GM12873 (cell line): ENCODE data around the gene SKOR1.

ENCODE experiments used
- CTCF ChIP-seq: IDR thresholded peaks from 2 replicates; pipeline ENCODE4 v1.5.1; 2012; ENCODE audit warnings: low read depth, mild to moderate bottlenecking, moderate library complexity, low read length, control low read depth; ENCODE audit not compliant: insufficient read depth; ENCODE audit errors: missing control alignments

SKOR1 gene

DNA sequence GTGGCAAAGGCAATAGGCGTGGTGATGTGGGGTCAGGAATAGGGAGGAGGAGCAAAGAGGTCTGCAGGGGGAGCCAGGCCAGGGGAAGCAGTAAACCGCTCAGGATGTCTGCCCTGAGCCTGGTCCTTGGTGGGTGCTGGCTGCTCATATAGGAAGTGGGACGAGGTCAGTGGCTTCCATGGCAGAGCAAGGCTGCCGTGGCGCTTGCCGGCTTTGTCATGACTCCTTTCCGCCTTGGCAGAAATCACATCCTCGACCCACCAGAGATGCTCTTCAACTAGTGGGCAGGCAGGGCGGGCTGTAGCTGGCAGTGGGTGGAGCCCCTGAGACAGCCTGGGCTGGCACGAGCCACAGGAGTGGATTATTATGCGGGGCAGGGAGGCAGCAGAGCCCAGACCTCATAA lies 13.1 kb upstream of the SKOR1 start:
- no peak for TF ChIP-seq CTCF

GRCh38 chr15:67813104-67813634 lies 12.1 kb upstream of the SKOR1 start:
- TF ChIP-seq CTCF = no peak

GRCh38 chr15:67815036-67815592 lies 10.2 kb upstream of the SKOR1 start:
- TF ChIP-seq CTCF = no peak

GRCh38 chr15:67816668-67817067 lies 8.6 kb upstream of the SKOR1 start:
- TF ChIP-seq CTCF = no peak

DNA sequence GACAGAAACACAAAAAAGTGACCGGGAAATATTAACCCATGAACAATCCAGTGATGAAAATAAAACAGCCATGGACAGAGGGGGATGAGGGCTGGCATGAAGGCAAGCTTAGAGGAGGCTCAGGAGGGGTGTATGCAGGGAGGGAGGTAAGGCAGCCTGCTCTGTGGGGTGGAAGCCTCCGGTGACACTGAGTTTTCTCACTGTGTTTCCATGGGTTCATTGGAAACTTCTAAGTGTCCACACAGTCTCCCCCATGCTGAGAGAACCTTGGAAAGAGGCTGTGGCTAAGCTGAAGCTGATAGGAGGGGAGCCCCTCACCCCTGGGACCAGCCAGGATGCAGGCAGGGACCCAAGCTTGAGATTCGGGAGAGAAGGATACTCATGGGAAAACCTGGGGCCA lies 6.8 kb upstream of the SKOR1 start:
- no peak for TF ChIP-seq CTCF

GRCh38 chr15:67819636-67820035 lies 5.7 kb upstream of the SKOR1 start:
- no peak for TF ChIP-seq CTCF

DNA sequence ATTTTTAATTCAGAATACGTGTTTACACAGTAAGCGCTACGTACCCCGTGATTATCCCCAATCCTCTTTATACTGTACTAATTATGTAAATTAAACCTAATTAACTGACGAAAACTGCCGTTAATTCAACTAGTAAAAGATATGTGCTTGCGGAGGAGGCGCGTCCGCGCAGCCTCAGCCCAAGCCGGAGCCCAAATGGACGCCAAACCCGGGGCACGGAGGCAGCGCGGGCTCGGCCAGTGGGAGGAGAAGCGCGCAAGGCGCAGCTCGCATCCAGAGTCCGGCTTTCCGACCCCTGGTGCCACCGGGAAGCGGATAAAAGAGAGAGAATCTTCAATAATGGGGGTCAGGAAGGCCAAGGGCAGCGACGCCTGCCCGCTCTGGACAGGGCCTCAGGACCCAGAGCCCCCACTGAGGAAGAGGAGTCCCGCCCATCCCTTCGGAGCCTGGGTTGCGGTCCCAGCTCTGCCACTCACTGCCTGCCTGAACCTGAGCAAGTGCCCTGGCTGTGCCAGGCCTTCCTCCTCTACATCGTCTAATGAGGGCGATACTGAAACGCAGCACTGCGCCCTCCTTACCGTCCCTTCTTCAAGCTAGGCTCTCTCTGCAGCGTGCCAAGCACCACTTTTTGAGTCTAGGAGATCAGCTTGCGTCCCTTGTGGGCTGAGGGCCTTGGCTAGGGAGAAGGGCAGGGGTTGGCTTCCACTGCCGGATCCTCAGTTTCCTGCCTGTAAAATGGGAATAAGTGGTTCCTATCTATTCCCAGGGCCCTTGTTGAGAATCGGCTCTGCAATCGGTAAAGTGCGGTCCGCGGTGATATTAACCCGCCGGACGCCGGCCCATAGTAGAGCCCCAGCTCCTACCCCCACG lies 5.0 kb upstream of the SKOR1 start:
- TF ChIP-seq CTCF = no peak
